Stomach (tissue), 9 donors: ENCODE data around the gene TNFRSF14. TPM values are rescaled to one million over a fixed set of nuclear protein-coding genes. Genes with fewer than 3 reads are reported as not detected.
"Not testable (repeated sequence)": the region's sequence is repeated elsewhere in the genome, so short reads cannot be mapped to it uniquely, and the experiment has no call there.

ENCODE experiments used
- DNase-seq, 2 donors: peaks; one replicate each; pipeline versions ENCODE4 v3.0.0 to v3.0.0-alpha.2; 2013 to 2019
- H3K27ac ChIP-seq, 5 donors: fragments of 200-600 bp in 4 of 5; sonication (generic) in 4 of 5; one replicate each; pipeline ENCODE4 v1.5.1; 2013 to 2019; ENCODE audit warnings: mild to moderate bottlenecking in 1 of 5, moderate library complexity in 1 of 5
- H3K27me3 ChIP-seq, 3 donors: fragments of 200-600 bp; sonication (generic); one replicate each; pipeline ENCODE4 v1.5.1; 2017 to 2019; ENCODE audit warnings: mixed run types in 1 of 3
- H3K36me3 ChIP-seq, 4 donors: fragments of 200-600 bp; sonication (generic); 1 replicate in 3 of 4; 2 replicates in 1 of 4; pipeline ENCODE4 v1.5.1; 2016 to 2019
- H3K4me1 ChIP-seq, 4 donors: fragments of 200-600 bp; sonication (generic); one replicate each; pipeline ENCODE4 v1.5.1; 2016 to 2019
- H3K4me3 ChIP-seq, 4 donors: fragments of 200-600 bp; sonication (generic) in 3 of 4; one replicate each; pipeline ENCODE4 v1.5.1; 2016 to 2019; ENCODE audit warnings: mild to moderate bottlenecking in 1 of 4
- H3K9me3 ChIP-seq, 4 donors: fragments of 200-600 bp; sonication (generic); one replicate each; pipeline ENCODE4 v1.5.1; 2016 to 2019
- EP300 ChIP-seq: sonication (generic); formaldehyde crosslinking; IDR thresholded peaks from one replicate; pipeline ENCODE4 v1.6.1; 2017; ENCODE audit warnings: antibody characterized with exemption
- POLR2A ChIP-seq, 4 donors: fragments of 450-650 bp; IDR thresholded peaks; one replicate each; pipeline ENCODE4 v1.6.1; 2016; ENCODE audit warnings: antibody characterized with exemption in 4 of 4, control low read depth in 2 of 4, mild to moderate bottlenecking in 1 of 4, moderate library complexity in 1 of 4
- POLR2AphosphoS5 ChIP-seq, 3 donors: sonication (generic); formaldehyde crosslinking; IDR thresholded peaks; one replicate each; pipeline ENCODE4 v1.6.1; 2016; ENCODE audit warnings: antibody characterized with exemption in 3 of 3
- WGBS, 5 donors: extraction: QIAGEN DNeasy Blood & Tissue Kit in 3 of 5; methylation state at CpG; one replicate each; pipeline versions ENCODE4 v1.1.5 to v1.1.7; 2013 to 2018; 5-methylcytosine and 5-hydroxymethylcytosine counted together
- intact Hi-C: fragments of 100-400 bp; cut with DNase I; formaldehyde crosslinking; loops from one replicate; pipeline ENCODE4 v1.15.1; 2023; ENCODE audit warnings: low total_unique reads
- polyA plus RNA-seq, 3 donors: library from polyadenylated mRNA; stranded (reverse); fragments of 200-250 nt; gene quantifications; one replicate each; pipeline ENCODE4 v1.2.3, GENCODE V29; 2013
- total RNA-seq, 5 donors: library from RNA; depleted of rRNA; stranded (reverse); fragments of >200 nt; gene quantifications; one replicate each; pipeline versions ENCODE4 v1.1.0 to v1.2.3, GENCODE V29; 2014 to 2016
- TF ChIP-seq, protein P1 (sequence below), 7 experiments: fragments of 450-650 bp in 4 of 7; fragments of 200-600 bp in 3 of 7; sonication (generic) in 3 of 7; IDR thresholded peaks; one replicate each; pipeline ENCODE4 v1.5.1; 2016 to 2019; ENCODE audit warnings: antibody characterized with exemption in 7 of 7, control low read depth in 2 of 7, mild to moderate bottlenecking in 1 of 7
- donor health status: healthy with polysubstance abuse.
- donor health status: Bipolar disorder and iron deficiency.
- donor health status: healthy.

Gene TNFRSF14
- total and polyA plus RNA-seq, 8 donors, result 33.2 to 413 (median 103) TPM

- H3K36me3 ChIP-seq, result no peaks in the 10 kb centered on the region
- H3K27ac ChIP-seq, result no peak overlapping the region
- DNase-seq, result no peak
- H3K9me3 ChIP-seq, result peaks cover 0 to 12% (median 10%) of the 10 kb centered on the region in 4 donors
- no peak for TF ChIP-seq POLR2A (IDR thresholded peaks at IDR 0.05)
- TF ChIP-seq POLR2AphosphoS5 (IDR thresholded peaks at IDR 0.05), result no peak
- no peak for TF ChIP-seq EP300
- H3K4me1 ChIP-seq, result peaks cover 21 to 36% (median 34%) of the 10 kb centered on the region in 4 donors
- no peak overlapping the region for H3K4me3 ChIP-seq
- 51 to 66% (median 58%) methylated on average over 9 of the region's 9 CpGs for WGBS, 5 donors
- intact Hi-C loops, result no loop called here
- peaks cover 0 to 22% (median 0%) of the 10 kb centered on the region in 3 donors for H3K27me3 ChIP-seq
Measured at GRCh38 chr1:2574350-2574749, 18.2 kb downstream of the TNFRSF14 start.

GRCh38 chr1:2575801-2576663 is 19.9 kb downstream of the TNFRSF14 start:
- Histone ChIP-seq H3K27ac (peak overlapping the region; percentile 72 to 96 (median 82)), H3K4me3 (peak overlapping the region in 2 of 4 donors; percentile 2 to 10), H3K36me3 (no peaks in the 10 kb centered on the region), H3K27me3 (peaks cover 0 to 21% (median 0%) of the 10 kb centered on the region in 3 donors), H3K9me3 (peaks cover 0 to 12% (median 10%) of the 10 kb centered on the region in 4 donors), H3K4me1 (peaks cover 21 to 36% (median 34%) of the 10 kb centered on the region in 4 donors)
- TF ChIP-seq, protein P1, sequence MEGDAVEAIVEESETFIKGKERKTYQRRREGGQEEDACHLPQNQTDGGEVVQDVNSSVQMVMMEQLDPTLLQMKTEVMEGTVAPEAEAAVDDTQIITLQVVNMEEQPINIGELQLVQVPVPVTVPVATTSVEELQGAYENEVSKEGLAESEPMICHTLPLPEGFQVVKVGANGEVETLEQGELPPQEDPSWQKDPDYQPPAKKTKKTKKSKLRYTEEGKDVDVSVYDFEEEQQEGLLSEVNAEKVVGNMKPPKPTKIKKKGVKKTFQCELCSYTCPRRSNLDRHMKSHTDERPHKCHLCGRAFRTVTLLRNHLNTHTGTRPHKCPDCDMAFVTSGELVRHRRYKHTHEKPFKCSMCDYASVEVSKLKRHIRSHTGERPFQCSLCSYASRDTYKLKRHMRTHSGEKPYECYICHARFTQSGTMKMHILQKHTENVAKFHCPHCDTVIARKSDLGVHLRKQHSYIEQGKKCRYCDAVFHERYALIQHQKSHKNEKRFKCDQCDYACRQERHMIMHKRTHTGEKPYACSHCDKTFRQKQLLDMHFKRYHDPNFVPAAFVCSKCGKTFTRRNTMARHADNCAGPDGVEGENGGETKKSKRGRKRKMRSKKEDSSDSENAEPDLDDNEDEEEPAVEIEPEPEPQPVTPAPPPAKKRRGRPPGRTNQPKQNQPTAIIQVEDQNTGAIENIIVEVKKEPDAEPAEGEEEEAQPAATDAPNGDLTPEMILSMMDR (IDR thresholded peaks at IDR 0.05), result no peak
- peak in 2 of 3 donors; percentile 60 to 64 for TF ChIP-seq POLR2AphosphoS5 (IDR thresholded peaks at IDR 0.05)
- DNase-seq, result peak; percentile 85 to 96
- WGBS, 5 donors, result 32 to 60% (median 43%) methylated on average over 20 to 23 of the region's 23 CpGs
- intact Hi-C loops, result no loop called here

- H3K4me1 ChIP-seq, result peaks cover 21 to 36% (median 34%) of the 10 kb centered on the region in 4 donors
- peak overlapping the region; percentile 87 to 96 (median 92) for H3K27ac ChIP-seq
- DNase-seq, H3K36me3 ChIP-seq, intact Hi-C loops: not testable (repeated sequence)
- H3K27me3 ChIP-seq, result peaks cover 0 to 21% (median 0%) of the 10 kb centered on the region in 3 donors
- peak overlapping the region; percentile 17 to 44 (median 23) for H3K4me3 ChIP-seq
- peaks cover 0 to 12% (median 10%) of the 10 kb centered on the region in 4 donors for H3K9me3 ChIP-seq
- 22 to 59% (median 45%) methylated on average over 9 to 21 of the region's 23 CpGs for WGBS, 5 donors
Measured at GRCh38 chr1:2577565-2578075, 21.4 kb downstream of the TNFRSF14 start.

- H3K9me3 ChIP-seq, result peaks cover 0 to 4% (median 1%) of the 10 kb centered on the region in 4 donors
- intact Hi-C loops, result no loop called here
Measured at GRCh38 chr1:2578758-2579118, 22.6 kb downstream of the TNFRSF14 start.

GRCh38 chr1:2580691-2581090 is 24.5 kb downstream of the TNFRSF14 start:
- peaks cover 0 to 19% (median 0%) of the 10 kb centered on the region in 3 donors for H3K27me3 ChIP-seq
- no peak for DNase-seq
- peaks cover 29 to 55% (median 54%) of the 10 kb centered on the region in 4 donors for H3K4me1 ChIP-seq
- WGBS, 5 donors, result 58 to 75% (median 71%) methylated on average over 9 to 10 of the region's 10 CpGs
- no peaks in the 10 kb centered on the region for H3K9me3 ChIP-seq
- intact Hi-C loops, result loop anchor here (10.0 kb wide), 1 partner anchor 64 kb away; no protein-coding TSS in a partner anchor
- H3K27ac ChIP-seq, result no peak overlapping the region
- H3K4me3 ChIP-seq, result no peak overlapping the region
- TF ChIP-seq, protein P1 (IDR thresholded peaks at IDR 0.05), result no peak
- no peak for TF ChIP-seq POLR2A (IDR thresholded peaks at IDR 0.05)
- no peaks in the 10 kb centered on the region for H3K36me3 ChIP-seq

More at GRCh38 chr1:2578758-2579118, 22.6 kb downstream of the TNFRSF14 start:
- DNase-seq, result no peak
- Histone ChIP-seq H3K4me1 (peaks cover 21 to 41% (median 38%) of the 10 kb centered on the region in 4 donors), H3K27ac (peak overlapping the region; percentile 87 to 96 (median 92)), H3K4me3 (peak overlapping the region in 1 of 4 donors; percentile 44), H3K36me3 (no peaks in the 10 kb centered on the region), H3K27me3 (peaks cover 0 to 21% (median 0%) of the 10 kb centered on the region in 3 donors)
- 13 to 36% (median 25%) methylated on average over 4 of the region's 4 CpGs for WGBS, 5 donors
- no peak for TF ChIP-seq POLR2A (IDR thresholded peaks at IDR 0.05)
- TF ChIP-seq EP300, result no peak
- TF ChIP-seq, protein P1 (IDR thresholded peaks at IDR 0.05), result peak in 1 of 7 experiments; percentile 3
- no peak for TF ChIP-seq POLR2AphosphoS5 (IDR thresholded peaks at IDR 0.05)
